Measurements from ENCODE around the gene PEDS1. TPM values are rescaled to one million over a fixed set of nuclear protein-coding genes. Genes with fewer than 3 reads are reported as not detected.

Gene PEDS1
- total and polyA plus RNA-seq, 10 of the 15 experiments (the other 5 are each of a cell fraction or from before 2014, with no cell fraction given): 1.7 to 25.6 (median 16.8) TPM

DNA sequence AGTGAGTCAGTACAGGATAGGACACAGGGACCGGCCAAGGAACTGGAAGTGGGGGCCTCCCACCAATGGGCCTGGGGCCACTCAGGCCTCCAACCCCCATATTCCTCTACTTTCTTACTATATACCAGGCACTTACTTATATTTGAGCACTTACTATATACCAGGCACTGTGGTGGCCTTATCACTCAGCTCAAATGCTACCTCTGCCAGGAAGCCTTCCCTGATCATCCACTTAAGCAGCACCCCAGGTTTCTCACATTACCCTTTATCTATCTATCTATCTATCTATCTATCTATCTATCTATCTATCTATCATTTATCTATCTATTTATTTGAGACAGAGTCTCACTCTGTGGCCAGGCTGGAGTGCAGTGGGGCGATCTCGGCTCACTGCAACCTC, 28.2 kb downstream of the PEDS1 start:
- no peak for TF ChIP-seq TAF1 (IDR thresholded peaks at IDR 0.05; ENCODE audit: borderline replicate concordance, low read depth, low read length)
- TF ChIP-seq NBN (IDR thresholded peaks at IDR 0.05): no peak
- no peak for TF ChIP-seq NFYB (IDR thresholded peaks at IDR 0.05; ENCODE audit: insufficient read depth, low read depth, low read length)
- no peak for TF ChIP-seq MXI1 (IDR thresholded peaks at IDR 0.05; ENCODE audit: low read depth, low read length)
- no peak for TF ChIP-seq RELA (IDR thresholded peaks at IDR 0.05; ENCODE audit: borderline replicate concordance, partially characterized antibody)
- Histone ChIP-seq H3K9ac (ENCODE audit: control insufficient read depth, insufficient read depth, low read length) (no peak overlapping the region), H3K9me3 (replicated peaks; ENCODE audit: control insufficient read depth, insufficient read depth, low read length) (no peaks in the 10 kb centered on the region), H3K4me1 (ENCODE audit: control insufficient read depth, insufficient read depth, low read length) (no peaks in the 10 kb centered on the region; the same call in 1 of the 2 replicates), H3K27ac (ENCODE audit: control insufficient read depth, insufficient read depth) (no peak overlapping the region), H3K36me3 (ENCODE audit: control insufficient read depth in 2 of 2, insufficient read depth in 2 of 2, low read length in 1 of 2) (peaks cover 18 to 34% of the 10 kb centered on the region in 2 experiments), H3K4me3 (no peak overlapping the region), H4K20me1 (ENCODE audit: control insufficient read depth, insufficient read depth) (no peaks in the 10 kb centered on the region), H3K4me2 (ENCODE audit: control insufficient read depth, insufficient read depth) (no peak overlapping the region), H2AFZ (ENCODE audit: control insufficient read depth, low read depth, low read length) (no peak overlapping the region), H3K79me2 (ENCODE audit: control insufficient read depth, insufficient read depth, low read length) (no peaks in the 10 kb centered on the region), H3K27me3 (replicated peaks in 1 of 2; ENCODE audit: control insufficient read depth in 2 of 2, insufficient read depth in 2 of 2, low read length in 1 of 2) (no peaks in the 10 kb centered on the region)
- ChIA-PET SMC1A (ENCODE audit: uncharacterized antibody, unreplicated experiment) (no interaction called here), CTCF (no interaction called here), POLR2A (no interaction called here), RAD21 (ENCODE audit: unreplicated experiment) (no interaction called here)
- no peak for DNase-seq (ENCODE audit: low read depth, low spot score)
- WGBS (ENCODE audit: insufficient coverage, insufficient replicate concordance, low lambda C conversion rate, missing lambda C conversion rate): 98% methylated on average over 3 of the region's 3 CpGs
- FAIRE-seq: no peak
- in situ Hi-C loops (cut with MboI): no loop called here
- no peak for ATAC-seq
- BruUV-seq (replicated peaks): no TSS peak
- intact Hi-C loops (cut with micrococcal nuclease; ENCODE audit: unreplicated experiment): no loop called here

GRCh38 chr20:50124496-50124895, 29.0 kb downstream of the PEDS1 start:
- TF ChIP-seq ZNF24 (IDR thresholded peaks at IDR 0.05) (no peak), CBX5 (IDR thresholded peaks at IDR 0.05; ENCODE audit: low read depth) (no peak), BACH1 (IDR thresholded peaks at IDR 0.05; ENCODE audit: borderline replicate concordance) (no peak), SPI1 (IDR thresholded peaks at IDR 0.05; ENCODE audit: borderline replicate concordance, insufficient read depth, low read depth, low read length) (no peak), RB1 (IDR thresholded peaks at IDR 0.05; ENCODE audit: borderline replicate concordance) (no peak)
- TF ChIP-seq, protein P1, sequence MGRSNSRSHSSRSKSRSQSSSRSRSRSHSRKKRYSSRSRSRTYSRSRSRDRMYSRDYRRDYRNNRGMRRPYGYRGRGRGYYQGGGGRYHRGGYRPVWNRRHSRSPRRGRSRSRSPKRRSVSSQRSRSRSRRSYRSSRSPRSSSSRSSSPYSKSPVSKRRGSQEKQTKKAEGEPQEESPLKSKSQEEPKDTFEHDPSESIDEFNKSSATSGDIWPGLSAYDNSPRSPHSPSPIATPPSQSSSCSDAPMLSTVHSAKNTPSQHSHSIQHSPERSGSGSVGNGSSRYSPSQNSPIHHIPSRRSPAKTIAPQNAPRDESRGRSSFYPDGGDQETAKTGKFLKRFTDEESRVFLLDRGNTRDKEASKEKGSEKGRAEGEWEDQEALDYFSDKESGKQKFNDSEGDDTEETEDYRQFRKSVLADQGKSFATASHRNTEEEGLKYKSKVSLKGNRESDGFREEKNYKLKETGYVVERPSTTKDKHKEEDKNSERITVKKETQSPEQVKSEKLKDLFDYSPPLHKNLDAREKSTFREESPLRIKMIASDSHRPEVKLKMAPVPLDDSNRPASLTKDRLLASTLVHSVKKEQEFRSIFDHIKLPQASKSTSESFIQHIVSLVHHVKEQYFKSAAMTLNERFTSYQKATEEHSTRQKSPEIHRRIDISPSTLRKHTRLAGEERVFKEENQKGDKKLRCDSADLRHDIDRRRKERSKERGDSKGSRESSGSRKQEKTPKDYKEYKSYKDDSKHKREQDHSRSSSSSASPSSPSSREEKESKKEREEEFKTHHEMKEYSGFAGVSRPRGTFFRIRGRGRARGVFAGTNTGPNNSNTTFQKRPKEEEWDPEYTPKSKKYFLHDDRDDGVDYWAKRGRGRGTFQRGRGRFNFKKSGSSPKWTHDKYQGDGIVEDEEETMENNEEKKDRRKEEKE (IDR thresholded peaks at IDR 0.05): no peak
- CTCF ChIA-PET: interaction anchor here (0.7 to 9.8 kb wide), 2 partner anchors 9 to 45 kb away, joined by 3 to 219 read pairs; no protein-coding TSS in a partner anchor
- POLR2A ChIA-PET: no interaction called here
- Histone ChIP-seq H3K36me3 (ENCODE audit: control insufficient read depth in 2 of 2, insufficient read depth in 2 of 2, low read length in 1 of 2) (peaks cover 11 to 32% of the 10 kb centered on the region in 2 experiments), H3K4me3 (no peak overlapping the region), H3K79me2 (ENCODE audit: control insufficient read depth, insufficient read depth, low read length) (no peaks in the 10 kb centered on the region), H3K27ac (ENCODE audit: control insufficient read depth, insufficient read depth) (no peak overlapping the region), H3K27me3 (replicated peaks in 1 of 2; ENCODE audit: control insufficient read depth in 2 of 2, insufficient read depth in 2 of 2, low read length in 1 of 2) (no peaks in the 10 kb centered on the region), H3K9ac (ENCODE audit: control insufficient read depth, insufficient read depth, low read length) (no peak overlapping the region), H3K9me3 (replicated peaks; ENCODE audit: control insufficient read depth, insufficient read depth, low read length) (no peaks in the 10 kb centered on the region), H3K4me2 (ENCODE audit: control insufficient read depth, insufficient read depth) (no peak overlapping the region), H3K4me1 (ENCODE audit: control insufficient read depth, insufficient read depth, low read length) (no peaks in the 10 kb centered on the region; the same call in 1 of the 2 replicates), H4K20me1 (ENCODE audit: control insufficient read depth, insufficient read depth) (no peaks in the 10 kb centered on the region), H2AFZ (ENCODE audit: control insufficient read depth, low read depth, low read length) (no peak overlapping the region)
- no peak for DNase-seq (ENCODE audit: low read depth, low spot score)
- FAIRE-seq: no peak
- SMC1A ChIA-PET (ENCODE audit: uncharacterized antibody, unreplicated experiment): interaction anchor here (4.7 kb wide), 1 partner anchor 43 kb away, joined by 70 read pairs; no protein-coding TSS in a partner anchor
- intact Hi-C loops (cut with micrococcal nuclease; ENCODE audit: unreplicated experiment) (no loop called here), in situ Hi-C loops (cut with MboI) (no loop called here)
- RAD21 ChIA-PET (ENCODE audit: unreplicated experiment): interaction anchor here (1.4 kb wide), 1 partner anchor 45 kb away, joined by 3 read pairs; no protein-coding TSS in a partner anchor
- ATAC-seq: no peak
- no TSS peak for BruUV-seq (replicated peaks)
- WGBS (ENCODE audit: insufficient coverage, insufficient replicate concordance, low lambda C conversion rate, missing lambda C conversion rate): 99% methylated on average over 9 of the region's 9 CpGs

Data from GM12878 (cell line).